Smooth muscle cell of bladder (primary cell): ENCODE results near the gene STAT1. TPM values are rescaled to one million over a fixed set of nuclear protein-coding genes. Genes with fewer than 3 reads are reported as not detected.

Experiments used
- total RNA-seq: library from RNA; depleted of rRNA; stranded (reverse); fragments of >200 nt; gene quantifications from 2 replicates; pipeline ENCODE4 v1.2.3, GENCODE V29; 2014

STAT1 gene
- total RNA-seq: 150 and 160 TPM in 2 replicates

DNA sequence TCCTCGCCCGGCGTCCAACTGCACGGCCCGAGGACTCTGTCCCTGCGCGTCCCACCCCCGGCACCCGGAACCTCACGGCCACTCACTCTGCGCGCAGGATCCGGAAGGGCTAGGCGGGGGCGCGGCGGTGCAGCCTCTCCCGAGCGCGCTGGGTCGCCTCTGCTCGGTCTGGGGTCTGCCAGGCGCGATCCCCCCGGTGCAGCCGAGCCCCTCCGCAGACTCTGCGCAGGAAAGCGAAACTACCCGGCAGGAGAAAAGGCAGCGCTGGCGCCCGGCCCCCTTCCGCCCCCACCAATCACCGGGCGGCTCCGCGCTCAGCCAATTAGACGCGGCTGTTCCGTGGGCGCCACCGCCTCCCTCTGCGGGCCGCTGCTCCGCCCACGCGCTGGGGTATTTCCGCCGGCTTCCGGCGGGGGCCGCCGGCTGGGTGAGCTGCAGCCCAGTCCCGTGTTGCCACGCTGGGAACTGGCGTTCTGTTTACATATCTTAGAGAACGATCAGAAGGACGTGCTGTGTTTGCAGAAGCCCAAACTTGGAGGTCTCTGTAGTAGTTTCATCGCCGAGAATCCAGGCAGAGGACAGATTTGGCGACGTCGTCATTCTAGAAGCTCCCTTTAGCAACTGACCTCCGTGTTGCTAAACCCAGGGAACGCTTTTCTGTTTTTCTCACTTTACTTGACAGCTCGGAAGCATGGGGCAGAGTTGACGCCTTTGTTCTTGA lies at the start of gene STAT1:
Gene STAT1, minus strand, starts transcription at position 240 of the 721 bp plus-strand sequence. CDS start 4,168 bp downstream, outside the sequence.

Other genes starting within 250 kb of the STAT1 start
- gene GLS, start 133.3 kb downstream of the STAT1 start, total RNA-seq: 332 and 575 TPM in 2 replicates
- gene STAT4, start 136.8 kb upstream of the STAT1 start, total RNA-seq: 1.4 and 2.0 TPM in 2 replicates
- gene MYO1B, start 231.2 kb upstream of the STAT1 start, total RNA-seq: 83.3 and 127 TPM in 2 replicates